HG03139 (cell line): ENCODE measurements around the gene MYO5B.

Experiments used
- ATAC-seq: cut with Tn5 transposase; IDR thresholded peaks from one replicate; pipeline ENCODE4 v1.9.1; 2021; ENCODE audit not compliant: unreplicated experiment

The MYO5B gene

GRCh38 chr18:50154420-50154819 is 40.5 kb downstream of the MYO5B start:
- ATAC-seq = no peak

- ATAC-seq = no peak
These were observed 42.0 kb downstream of the MYO5B start for GRCh38 chr18:50152900-50153299.

- no peak for ATAC-seq
These were observed 43.0 kb downstream of the MYO5B start for GRCh38 chr18:50151926-50152325.

GRCh38 chr18:50144540-50144939 is 50.4 kb downstream of the MYO5B start:
- no peak for ATAC-seq

GRCh38 chr18:50143886-50144285 is 51.1 kb downstream of the MYO5B start:
- ATAC-seq = no peak

- no peak for ATAC-seq
These were observed 51.7 kb downstream of the MYO5B start for GRCh38 chr18:50143294-50143693.

- no peak for ATAC-seq
These were observed 52.4 kb downstream of the MYO5B start for GRCh38 chr18:50142441-50143120.

- ATAC-seq = no peak
These were observed 56.5 kb downstream of the MYO5B start for GRCh38 chr18:50138181-50139064.

GRCh38 chr18:50135903-50136302 is 59.0 kb downstream of the MYO5B start:
- no peak for ATAC-seq

- no peak for ATAC-seq
These were observed 61.4 kb downstream of the MYO5B start for GRCh38 chr18:50133526-50133925.

- ATAC-seq = no peak
These were observed 63.4 kb downstream of the MYO5B start for GRCh38 chr18:50131591-50131990.

- no peak for ATAC-seq
These were observed 66.3 kb downstream of the MYO5B start for GRCh38 chr18:50128506-50129271.

GRCh38 chr18:50127516-50128210 is 67.3 kb downstream of the MYO5B start:
- no peak for ATAC-seq

- ATAC-seq = no peak
These were observed 68.5 kb downstream of the MYO5B start for GRCh38 chr18:50126471-50126870.

GRCh38 chr18:50125456-50125855 is 69.5 kb downstream of the MYO5B start:
- ATAC-seq = no peak

GRCh38 chr18:50119296-50119695 is 75.7 kb downstream of the MYO5B start:
- no peak for ATAC-seq

- no peak for ATAC-seq
These were observed 77.1 kb downstream of the MYO5B start for GRCh38 chr18:50117863-50118262.

- no peak for ATAC-seq
These were observed 79.9 kb downstream of the MYO5B start for GRCh38 chr18:50115095-50115494.

GRCh38 chr18:50114448-50114847 is 80.5 kb downstream of the MYO5B start:
- no peak for ATAC-seq

GRCh38 chr18:50113726-50114125 is 81.2 kb downstream of the MYO5B start:
- ATAC-seq = no peak

GRCh38 chr18:50111398-50111797 is 83.5 kb downstream of the MYO5B start:
- ATAC-seq = no peak
